PC-3 (cell line): ENCODE results near the gene RBM47. TPM values are rescaled to one million over a fixed set of nuclear protein-coding genes. Genes with fewer than 3 reads are reported as not detected.

Experiments
- ATAC-seq: fragments of 200-7000 bp; cut with Tn5 transposase; 2 replicates; pipeline ENCODE4 v1.9.1; 2020; ENCODE audit warnings: mild to moderate bottlenecking, moderate library complexity
- BruUV-seq: library from RNA; stranded (reverse); fragments of 400-500 nt; replicated peaks from 2 replicates; lab custom pipeline; 2021; lab: Mats Ljungman, UMichigan
- CTCF ChIA-PET: fragments of 300-600 bp; sonication (Branson Sonifier 250); formaldehyde crosslinking; loops from one replicate; lab custom pipeline; 2022; ENCODE audit warnings: antibody characterized with exemption; lab: Charles Lee
- POLR2A ChIA-PET: fragments of 300-600 bp; sonication (Branson Sonifier 250); formaldehyde crosslinking; loops from one replicate; lab custom pipeline; 2022; ENCODE audit warnings: antibody characterized with exemption; ENCODE audit not compliant: unreplicated experiment; lab: Charles Lee
- DNase-seq: peaks from one replicate; pipeline ENCODE4 v3.0.0-alpha.2; 2015
- H2AFZ ChIP-seq: fragments of 300-600 bp; sonication (generic); 2 replicates; pipeline ENCODE4 v1.6.0; 2016; ENCODE audit warnings: antibody characterized with exemption, low read length
- H3F3A ChIP-seq: fragments of 300-600 bp; sonication (generic); one replicate; pipeline ENCODE4 v1.6.0; 2017; ENCODE audit warnings: antibody characterized with exemption, low read length, control low read depth, mild to moderate bottlenecking; ENCODE audit not compliant: unreplicated experiment
- H3K27ac ChIP-seq: fragments of 300-600 bp; sonication (generic); 2 replicates; pipeline ENCODE4 v1.5.1; 2016; ENCODE audit warnings: mild to moderate bottlenecking, low read length
- H3K27me3 ChIP-seq: fragments of 300-600 bp; sonication (generic); 2 replicates; pipeline ENCODE4 v1.6.1; 2016; ENCODE audit warnings: low read length, mixed read lengths
- H3K36me3 ChIP-seq: fragments of 300-600 bp; sonication (generic); 2 replicates; pipeline ENCODE4 v1.6.1; 2016; ENCODE audit warnings: low read depth, mixed run types, low read length, mixed read lengths
- H3K4me1 ChIP-seq: fragments of 300-600 bp; sonication (generic); 2 replicates; pipeline ENCODE4 v1.5.1; 2016; ENCODE audit warnings: low read length; ENCODE audit not compliant: insufficient read depth
- H3K4me2 ChIP-seq: fragments of 300-600 bp; sonication (generic); 2 replicates; pipeline ENCODE4 v1.6.0; 2016; ENCODE audit warnings: low read length
- H3K4me3 ChIP-seq: fragments of 300-600 bp; sonication (generic); 2 replicates; pipeline ENCODE4 v1.5.1; 2016; ENCODE audit warnings: mild to moderate bottlenecking, low read length, mixed read lengths
- H3K79me2 ChIP-seq: fragments of 300-600 bp; sonication (generic); 2 replicates; pipeline ENCODE4 v1.6.1; 2017; ENCODE audit warnings: low read length, mixed read lengths
- H3K9ac ChIP-seq: fragments of 300-600 bp; sonication (generic); 2 replicates; pipeline ENCODE4 v1.6.0; 2016; ENCODE audit warnings: mild to moderate bottlenecking, low read length
- H3K9me2 ChIP-seq: fragments of 300-600 bp; sonication (generic); replicated peaks from 2 replicates; pipeline ENCODE4 v1.6.1; 2016; ENCODE audit warnings: mixed run types, low read length, mixed read lengths
- H3K9me3 ChIP-seq: fragments of 300-600 bp; sonication (generic); 2 replicates; pipeline ENCODE4 v1.6.1; 2016; ENCODE audit warnings: low read length, mixed read lengths
- H4K20me1 ChIP-seq: fragments of 300-600 bp; sonication (generic); 2 replicates; pipeline ENCODE4 v1.6.1; 2016; ENCODE audit warnings: low read length, mixed read lengths
- EZH2 ChIP-seq: fragments of 300-600 bp; sonication (generic); IDR thresholded peaks from one replicate; pipeline ENCODE4 v1.6.1; 2017; ENCODE audit warnings: antibody characterized with exemption, mild to moderate bottlenecking, low read length; ENCODE audit not compliant: unreplicated experiment
- EZH2phosphoT487 ChIP-seq: fragments of 300-600 bp; sonication (generic); IDR thresholded peaks from 2 replicates; pipeline ENCODE4 v1.6.1; 2018; ENCODE audit warnings: mild to moderate bottlenecking, antibody characterized with exemption, low read length, borderline replicate concordance
- intact Hi-C: fragments of 100-400 bp; cut with micrococcal nuclease; formaldehyde crosslinking; loops from 2 replicates; pipeline ENCODE4 v1.9.0; 2023
- total RNA-seq: library from RNA; depleted of rRNA; stranded (reverse); fragments of >200 nt; gene quantifications from 2 replicates; pipeline ENCODE4 v1.2.3, GENCODE V29; 2014
- TF ChIP-seq, protein P1 (sequence below): fragments of 300-600 bp; sonication (generic); conservative IDR thresholded peaks from 2 replicates; pipeline ENCODE4 v1.5.1; 2017; ENCODE audit warnings: antibody characterized with exemption, low read depth, mild to moderate bottlenecking, low read length

RBM47 gene
- total RNA-seq, 1 experiment from 2014 or later: 34.7 TPM

DNA sequence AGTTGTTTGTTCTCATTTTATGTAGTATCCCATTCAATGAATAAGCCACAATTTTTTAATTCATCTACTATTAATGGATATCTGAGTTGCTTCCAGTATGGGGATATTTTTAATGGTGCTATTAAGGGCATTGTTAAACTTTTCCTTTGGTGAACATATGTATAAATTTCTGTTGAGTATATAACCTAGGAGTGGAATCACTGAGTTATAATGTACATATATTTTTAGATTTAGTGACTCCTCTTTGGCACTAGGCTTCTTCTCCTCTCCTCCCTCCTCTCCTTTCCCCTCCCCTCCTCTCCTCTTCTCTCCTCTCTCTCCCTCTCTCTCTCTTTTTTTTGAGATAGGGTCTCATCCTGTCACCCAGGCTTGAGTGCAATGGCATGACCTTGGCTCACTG, 26.4 kb downstream of the RBM47 start:
- BruUV-seq: no TSS peak
- H3K9ac ChIP-seq: no peak overlapping the region
- H3K9me2 ChIP-seq: no peaks in the 10 kb centered on the region
- no peaks in the 10 kb centered on the region for H3K27me3 ChIP-seq
- H3K79me2 ChIP-seq: no peaks in the 10 kb centered on the region; the same call in 1 of the 2 replicates
- H3K36me3 ChIP-seq: no peaks in the 10 kb centered on the region
- peak overlapping the region; percentile 25; the same call in 1 of the 2 replicates for H3K27ac ChIP-seq
- ATAC-seq (peak; percentile 76), DNase-seq (peak; percentile 51)
- H3K9me3 ChIP-seq: no peaks in the 10 kb centered on the region
- intact Hi-C loops: no loop called here
- ChIA-PET CTCF (no interaction called here), POLR2A (no interaction called here)
- no peaks in the 10 kb centered on the region for H4K20me1 ChIP-seq
- no peak overlapping the region for H2AFZ ChIP-seq
- H3K4me3 ChIP-seq: no peak overlapping the region
- no peak overlapping the region for H3K4me2 ChIP-seq
- no peak for TF ChIP-seq EZH2
- TF ChIP-seq, protein P1, sequence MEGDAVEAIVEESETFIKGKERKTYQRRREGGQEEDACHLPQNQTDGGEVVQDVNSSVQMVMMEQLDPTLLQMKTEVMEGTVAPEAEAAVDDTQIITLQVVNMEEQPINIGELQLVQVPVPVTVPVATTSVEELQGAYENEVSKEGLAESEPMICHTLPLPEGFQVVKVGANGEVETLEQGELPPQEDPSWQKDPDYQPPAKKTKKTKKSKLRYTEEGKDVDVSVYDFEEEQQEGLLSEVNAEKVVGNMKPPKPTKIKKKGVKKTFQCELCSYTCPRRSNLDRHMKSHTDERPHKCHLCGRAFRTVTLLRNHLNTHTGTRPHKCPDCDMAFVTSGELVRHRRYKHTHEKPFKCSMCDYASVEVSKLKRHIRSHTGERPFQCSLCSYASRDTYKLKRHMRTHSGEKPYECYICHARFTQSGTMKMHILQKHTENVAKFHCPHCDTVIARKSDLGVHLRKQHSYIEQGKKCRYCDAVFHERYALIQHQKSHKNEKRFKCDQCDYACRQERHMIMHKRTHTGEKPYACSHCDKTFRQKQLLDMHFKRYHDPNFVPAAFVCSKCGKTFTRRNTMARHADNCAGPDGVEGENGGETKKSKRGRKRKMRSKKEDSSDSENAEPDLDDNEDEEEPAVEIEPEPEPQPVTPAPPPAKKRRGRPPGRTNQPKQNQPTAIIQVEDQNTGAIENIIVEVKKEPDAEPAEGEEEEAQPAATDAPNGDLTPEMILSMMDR: no peak
- no peak for TF ChIP-seq EZH2phosphoT487
- no peaks in the 10 kb centered on the region for H3F3A ChIP-seq
- H3K4me1 ChIP-seq: peaks cover 13% of the 10 kb centered on the region

DNA sequence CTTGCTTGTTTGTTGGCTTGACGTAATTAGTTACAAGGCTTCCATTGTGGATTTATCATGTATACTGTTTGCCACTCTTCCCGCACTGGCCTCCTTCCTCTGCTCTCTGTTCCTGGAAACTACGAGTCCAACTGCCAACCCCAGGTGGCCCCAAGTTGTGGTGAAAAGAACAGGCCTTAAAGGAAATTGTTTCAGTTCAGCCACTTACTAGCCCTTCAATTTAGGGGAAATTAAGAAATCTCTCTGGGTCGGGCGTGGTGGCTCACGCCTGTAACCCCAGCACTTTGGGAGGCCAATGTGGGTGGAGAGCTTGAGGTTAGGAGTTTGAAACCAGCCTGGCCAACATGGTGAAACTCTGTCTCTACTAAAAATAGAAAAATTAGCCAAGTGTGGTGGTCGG, 28.0 kb downstream of the RBM47 start:
- H3K4me1 ChIP-seq: peaks cover 9% of the 10 kb centered on the region; the same call in 1 of the 2 replicates
- H3K9me2 ChIP-seq: no peaks in the 10 kb centered on the region
- no peak overlapping the region for H3K9ac ChIP-seq
- H3F3A ChIP-seq: no peaks in the 10 kb centered on the region
- no peak for TF ChIP-seq EZH2
- TF ChIP-seq EZH2phosphoT487: no peak
- TF ChIP-seq, protein P1: no peak
- no TSS peak for BruUV-seq
- no peaks in the 10 kb centered on the region for H3K9me3 ChIP-seq
- no peaks in the 10 kb centered on the region; the same call in 1 of the 2 replicates for H3K79me2 ChIP-seq
- ChIA-PET CTCF (no interaction called here), POLR2A (no interaction called here)
- no peaks in the 10 kb centered on the region for H3K36me3 ChIP-seq
- no peak overlapping the region for H2AFZ ChIP-seq
- H3K27me3 ChIP-seq: no peaks in the 10 kb centered on the region
- H3K4me3 ChIP-seq: no peak overlapping the region
- no peaks in the 10 kb centered on the region for H4K20me1 ChIP-seq
- H3K27ac ChIP-seq: no peak overlapping the region
- ATAC-seq: no peak
- no peak overlapping the region for H3K4me2 ChIP-seq
- no peak for DNase-seq
- intact Hi-C loops: no loop called here

DNA sequence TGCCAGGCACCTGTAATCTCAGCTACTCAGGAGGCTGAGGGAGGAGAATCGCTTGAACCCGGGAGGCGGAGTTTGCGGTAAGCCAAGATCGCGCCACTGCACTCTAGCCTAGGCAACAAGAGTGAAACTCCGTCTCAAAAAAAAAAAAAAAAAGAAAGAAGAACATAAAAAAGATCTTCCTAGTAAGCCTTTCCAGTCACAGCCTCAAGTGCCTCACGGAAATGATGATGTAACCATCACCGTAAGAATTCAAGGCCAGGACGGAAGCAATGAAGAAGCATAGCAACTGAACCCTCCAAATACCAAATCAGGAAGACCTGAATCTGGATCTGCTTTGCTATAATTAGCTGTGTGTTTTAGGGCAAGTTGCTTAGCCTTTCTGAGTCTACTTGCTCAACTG, 28.8 kb downstream of the RBM47 start:
- intact Hi-C loops: no loop called here
- no TSS peak for BruUV-seq
- ChIA-PET CTCF (no interaction called here), POLR2A (no interaction called here)
- no peaks in the 10 kb centered on the region for H3K9me3 ChIP-seq
- no peaks in the 10 kb centered on the region; the same call in 1 of the 2 replicates for H3K79me2 ChIP-seq
- no peaks in the 10 kb centered on the region for H3F3A ChIP-seq
- no peaks in the 10 kb centered on the region for H4K20me1 ChIP-seq
- H3K9me2 ChIP-seq: no peaks in the 10 kb centered on the region
- TF ChIP-seq EZH2: no peak
- TF ChIP-seq, protein P1: no peak
- no peak for TF ChIP-seq EZH2phosphoT487
- H3K27me3 ChIP-seq: no peaks in the 10 kb centered on the region
- no peak overlapping the region for H3K4me2 ChIP-seq
- H3K4me1 ChIP-seq: peaks cover 9% of the 10 kb centered on the region; the same call in 1 of the 2 replicates
- no peak for ATAC-seq
- no peaks in the 10 kb centered on the region for H3K36me3 ChIP-seq
- H3K27ac ChIP-seq: no peak overlapping the region
- H3K9ac ChIP-seq: no peak overlapping the region
- H2AFZ ChIP-seq: no peak overlapping the region
- no peak for DNase-seq
- H3K4me3 ChIP-seq: no peak overlapping the region
